ENCODE measurements around the gene SHC3.

DNA sequence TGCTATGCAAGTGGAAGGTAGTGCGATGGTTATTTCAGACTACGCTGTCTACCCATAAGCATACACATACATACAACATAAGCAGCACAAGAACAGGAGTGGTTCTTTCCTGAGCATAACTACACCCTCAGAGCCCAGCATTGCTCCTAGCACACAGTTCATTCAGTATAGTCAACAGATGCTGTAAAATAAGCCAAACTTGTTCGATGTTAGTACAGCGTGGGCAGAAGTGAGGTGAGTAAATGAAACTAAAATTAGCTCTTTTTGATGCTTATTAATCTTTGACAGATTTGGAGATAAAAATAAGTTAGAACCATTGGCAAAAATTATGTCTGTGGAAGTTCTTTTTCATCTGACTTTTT lies 139.5 kb downstream of the SHC3 start:
- TF ChIP-seq, protein P1, sequence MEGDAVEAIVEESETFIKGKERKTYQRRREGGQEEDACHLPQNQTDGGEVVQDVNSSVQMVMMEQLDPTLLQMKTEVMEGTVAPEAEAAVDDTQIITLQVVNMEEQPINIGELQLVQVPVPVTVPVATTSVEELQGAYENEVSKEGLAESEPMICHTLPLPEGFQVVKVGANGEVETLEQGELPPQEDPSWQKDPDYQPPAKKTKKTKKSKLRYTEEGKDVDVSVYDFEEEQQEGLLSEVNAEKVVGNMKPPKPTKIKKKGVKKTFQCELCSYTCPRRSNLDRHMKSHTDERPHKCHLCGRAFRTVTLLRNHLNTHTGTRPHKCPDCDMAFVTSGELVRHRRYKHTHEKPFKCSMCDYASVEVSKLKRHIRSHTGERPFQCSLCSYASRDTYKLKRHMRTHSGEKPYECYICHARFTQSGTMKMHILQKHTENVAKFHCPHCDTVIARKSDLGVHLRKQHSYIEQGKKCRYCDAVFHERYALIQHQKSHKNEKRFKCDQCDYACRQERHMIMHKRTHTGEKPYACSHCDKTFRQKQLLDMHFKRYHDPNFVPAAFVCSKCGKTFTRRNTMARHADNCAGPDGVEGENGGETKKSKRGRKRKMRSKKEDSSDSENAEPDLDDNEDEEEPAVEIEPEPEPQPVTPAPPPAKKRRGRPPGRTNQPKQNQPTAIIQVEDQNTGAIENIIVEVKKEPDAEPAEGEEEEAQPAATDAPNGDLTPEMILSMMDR (conservative IDR thresholded peaks at IDR 0.05; ENCODE audit: low read depth, low read length), result no peak
- TF ChIP-seq, protein P2, sequence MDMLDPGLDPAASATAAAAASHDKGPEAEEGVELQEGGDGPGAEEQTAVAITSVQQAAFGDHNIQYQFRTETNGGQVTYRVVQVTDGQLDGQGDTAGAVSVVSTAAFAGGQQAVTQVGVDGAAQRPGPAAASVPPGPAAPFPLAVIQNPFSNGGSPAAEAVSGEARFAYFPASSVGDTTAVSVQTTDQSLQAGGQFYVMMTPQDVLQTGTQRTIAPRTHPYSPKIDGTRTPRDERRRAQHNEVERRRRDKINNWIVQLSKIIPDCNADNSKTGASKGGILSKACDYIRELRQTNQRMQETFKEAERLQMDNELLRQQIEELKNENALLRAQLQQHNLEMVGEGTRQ (IDR thresholded peaks at IDR 0.05; ENCODE audit: low read depth, low read length), result no peak
- TF ChIP-seq POLR2A (IDR thresholded peaks at IDR 0.05; ENCODE audit: low read depth, low read length) (no peak), CHD1 (IDR thresholded peaks at IDR 0.05; ENCODE audit: low read depth, low read length) (no peak), MXI1 (IDR thresholded peaks at IDR 0.05; ENCODE audit: borderline replicate concordance, low read depth, low read length) (no peak), RAD21 (IDR thresholded peaks at IDR 0.05; ENCODE audit: low read length) (no peak)
